Chondrocyte (in vitro differentiated cells): ENCODE results near the gene S100A7A. TPM values are rescaled to one million over a fixed set of nuclear protein-coding genes. Genes with fewer than 3 reads are reported as not detected.
"Not testable (repeated sequence)": the region's sequence is repeated elsewhere in the genome, so short reads cannot be mapped to it uniquely, and the experiment has no call there.

Source experiments
- DNase-seq: peaks from one replicate; pipeline ENCODE4 v3.0.0; 2021; ENCODE audit warnings: mixed read lengths, low spot score
- H3K27ac Mint-ChIP-seq: one replicate; pipeline ENCODE4 v1.8.0; 2021; ENCODE audit warnings: mild to moderate bottlenecking, moderate library complexity, mixed read lengths; ENCODE audit not compliant: unreplicated experiment
- H3K27me3 Mint-ChIP-seq: 2 replicates; pipeline ENCODE4 v1.8.0; 2021; ENCODE audit warnings: low read depth, mixed read lengths
- H3K36me3 Mint-ChIP-seq: 2 replicates; pipeline ENCODE4 v1.8.0; 2021; ENCODE audit warnings: low read depth, mixed read lengths
- H3K4me1 Mint-ChIP-seq: 2 replicates; pipeline ENCODE4 v1.8.0; 2021; ENCODE audit warnings: low read depth, mild to moderate bottlenecking, mixed read lengths
- H3K4me3 Mint-ChIP-seq: one replicate; pipeline ENCODE4 v1.8.0; 2021; ENCODE audit warnings: mild to moderate bottlenecking, moderate library complexity, mixed read lengths; ENCODE audit not compliant: unreplicated experiment
- H3K9me3 Mint-ChIP-seq: 2 replicates; pipeline ENCODE4 v1.8.0; 2021; ENCODE audit warnings: low read depth, mixed read lengths
- total RNA-seq: library from RNA; stranded (reverse); gene quantifications from 3 replicates; pipeline ENCODE4 v1.2.1, GENCODE V29; 2021
- TF ChIP-seq, protein P1 (sequence below): fragments of 200-600 bp; sonication (generic); IDR thresholded peaks from 2 replicates; pipeline ENCODE4 v1.5.0; 2021; ENCODE audit warnings: antibody characterized with exemption, mild to moderate bottlenecking, moderate library complexity

The S100A7A gene
- total RNA-seq, 1 donor from 2014 or later, result not detected

DNA sequence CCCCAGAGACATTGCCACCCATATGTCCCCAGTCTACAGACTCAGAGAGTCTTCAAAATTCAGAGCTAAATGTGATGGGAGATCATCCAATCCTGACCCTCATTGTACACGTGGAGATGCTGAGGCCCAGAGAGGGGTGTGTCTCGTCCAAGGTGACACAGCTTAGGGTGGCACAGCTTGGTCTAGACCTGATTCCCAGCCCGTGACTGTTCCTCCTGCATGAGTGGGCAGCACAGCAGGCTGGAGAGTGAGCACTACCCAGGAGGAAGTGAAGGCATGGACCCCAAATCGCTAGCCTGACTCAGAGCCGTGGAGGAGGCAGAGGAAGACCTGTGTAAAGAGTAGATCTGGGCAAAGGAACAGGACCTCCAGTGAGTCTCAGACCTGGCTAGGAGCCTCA lies 27.8 kb downstream of the S100A7A start:
- TF ChIP-seq, protein P1, sequence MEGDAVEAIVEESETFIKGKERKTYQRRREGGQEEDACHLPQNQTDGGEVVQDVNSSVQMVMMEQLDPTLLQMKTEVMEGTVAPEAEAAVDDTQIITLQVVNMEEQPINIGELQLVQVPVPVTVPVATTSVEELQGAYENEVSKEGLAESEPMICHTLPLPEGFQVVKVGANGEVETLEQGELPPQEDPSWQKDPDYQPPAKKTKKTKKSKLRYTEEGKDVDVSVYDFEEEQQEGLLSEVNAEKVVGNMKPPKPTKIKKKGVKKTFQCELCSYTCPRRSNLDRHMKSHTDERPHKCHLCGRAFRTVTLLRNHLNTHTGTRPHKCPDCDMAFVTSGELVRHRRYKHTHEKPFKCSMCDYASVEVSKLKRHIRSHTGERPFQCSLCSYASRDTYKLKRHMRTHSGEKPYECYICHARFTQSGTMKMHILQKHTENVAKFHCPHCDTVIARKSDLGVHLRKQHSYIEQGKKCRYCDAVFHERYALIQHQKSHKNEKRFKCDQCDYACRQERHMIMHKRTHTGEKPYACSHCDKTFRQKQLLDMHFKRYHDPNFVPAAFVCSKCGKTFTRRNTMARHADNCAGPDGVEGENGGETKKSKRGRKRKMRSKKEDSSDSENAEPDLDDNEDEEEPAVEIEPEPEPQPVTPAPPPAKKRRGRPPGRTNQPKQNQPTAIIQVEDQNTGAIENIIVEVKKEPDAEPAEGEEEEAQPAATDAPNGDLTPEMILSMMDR, result no peak
- no peaks in the 10 kb centered on the region for H3K4me1 Mint-ChIP-seq
- H3K27ac Mint-ChIP-seq, result no peak overlapping the region
- DNase-seq, result no peak
- H3K27me3 Mint-ChIP-seq, result peaks cover 14% of the 10 kb centered on the region
- no peak overlapping the region for H3K4me3 Mint-ChIP-seq
- H3K36me3 Mint-ChIP-seq, result no peaks in the 10 kb centered on the region
- H3K9me3 Mint-ChIP-seq, result peaks cover 2% of the 10 kb centered on the region

- H3K4me1 Mint-ChIP-seq, result no peaks in the 10 kb centered on the region
- H3K9me3 Mint-ChIP-seq, result peaks cover 2% of the 10 kb centered on the region
- DNase-seq, result no peak
- peaks cover 15% of the 10 kb centered on the region for H3K27me3 Mint-ChIP-seq
- H3K4me3 Mint-ChIP-seq, result no peak overlapping the region
- H3K27ac Mint-ChIP-seq, result no peak overlapping the region
- TF ChIP-seq, protein P1, result no peak
- H3K36me3 Mint-ChIP-seq, result no peaks in the 10 kb centered on the region
These were observed 31.3 kb downstream of the S100A7A start for GRCh38 chr1:153447498-153448170.

DNA sequence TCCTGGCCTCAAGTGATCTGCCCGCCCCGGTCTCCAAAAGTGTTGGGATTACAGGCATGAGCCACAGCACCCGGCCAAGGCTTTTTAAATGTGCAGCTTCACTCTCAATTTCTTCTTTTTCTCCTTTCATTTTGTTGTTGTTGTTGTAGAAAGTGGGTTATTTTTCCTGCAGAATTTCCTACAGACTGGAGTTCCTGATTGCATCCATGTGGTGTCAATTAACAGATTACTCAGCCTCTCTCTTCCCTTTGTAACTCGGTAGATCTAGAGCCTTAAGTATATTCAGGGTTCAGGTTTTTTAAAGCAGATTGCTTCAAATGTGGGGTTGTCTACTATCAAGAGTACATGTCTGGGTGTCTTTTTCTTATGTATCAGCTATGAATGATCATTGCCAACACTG lies 32.5 kb downstream of the S100A7A start:
- H3K27ac Mint-ChIP-seq, H3K36me3 Mint-ChIP-seq, H3K9me3 Mint-ChIP-seq, H3K4me3 Mint-ChIP-seq, DNase-seq, H3K4me1 Mint-ChIP-seq: not testable (repeated sequence)
- peaks cover 13% of the 10 kb centered on the region for H3K27me3 Mint-ChIP-seq

DNA sequence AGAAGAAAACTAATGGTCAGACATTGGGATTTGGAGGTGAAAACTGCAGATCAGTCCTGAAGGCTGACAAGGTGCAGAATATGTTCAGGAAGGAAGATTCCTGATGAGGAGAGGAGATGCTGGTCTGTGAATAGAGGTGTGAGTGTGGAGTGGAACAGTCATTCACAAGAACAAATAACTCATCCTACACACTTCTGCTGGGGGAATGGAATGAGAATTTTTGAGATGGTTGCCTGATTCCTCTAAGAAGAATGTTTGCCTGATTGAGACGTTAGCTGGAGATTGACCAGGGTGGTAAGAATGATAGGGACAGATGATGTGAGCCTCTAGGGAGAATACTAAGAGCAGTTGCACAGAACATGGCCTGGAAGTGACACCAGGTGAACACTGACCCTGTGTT lies 40.1 kb downstream of the S100A7A start:
- H3K27ac Mint-ChIP-seq, result no peak overlapping the region
- no peaks in the 10 kb centered on the region for H3K4me1 Mint-ChIP-seq
- no peaks in the 10 kb centered on the region for H3K36me3 Mint-ChIP-seq
- TF ChIP-seq, protein P1, result no peak
- no peak overlapping the region for H3K4me3 Mint-ChIP-seq
- DNase-seq, result no peak
- peaks cover 28% of the 10 kb centered on the region for H3K27me3 Mint-ChIP-seq
- no peaks in the 10 kb centered on the region for H3K9me3 Mint-ChIP-seq

DNA sequence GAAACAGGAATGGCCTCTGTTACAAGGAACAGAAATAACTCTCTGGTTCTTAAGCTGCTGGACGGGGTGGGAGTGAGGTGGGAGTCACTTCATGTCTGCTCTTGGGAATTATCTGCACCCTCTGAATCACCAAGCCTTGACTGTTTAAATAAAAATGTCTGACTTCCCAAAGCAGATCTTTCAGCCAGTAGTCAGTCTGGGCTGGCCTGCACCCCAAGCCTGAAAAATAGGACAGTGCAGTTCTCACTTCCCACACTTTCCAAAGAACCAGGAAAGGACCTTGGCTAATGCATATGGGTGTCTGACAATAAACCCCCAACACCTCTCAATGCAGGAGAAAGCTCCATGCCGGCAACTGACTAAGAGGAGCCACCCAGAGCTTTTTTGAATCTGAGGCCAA lies 43.3 kb downstream of the S100A7A start:
- TF ChIP-seq, protein P1, result no peak

GRCh38 chr1:153460551-153460950 lies 44.2 kb downstream of the S100A7A start, which contains the start of gene S100A7:
Gene S100A7 (minus strand): TSS chr1:153460651. CDS start chr1:153459013, 1,638 bp downstream.
- Mint-ChIP-seq H3K9me3 (peaks cover 4% of the 10 kb centered on the region), H3K27ac (no peak within 1 kb of the TSS), H3K36me3 (no peaks in the 10 kb centered on the region), H3K4me1 (no peaks in the 10 kb centered on the region), H3K27me3 (peaks cover 55% of the 10 kb centered on the region), H3K4me3 (no peak within 1 kb of the TSS)
- TF ChIP-seq, protein P1, result no peak
- no peak for DNase-seq

More for the DNA sequence above, 43.3 kb downstream of the S100A7A start:
- no peak overlapping the region for H3K27ac Mint-ChIP-seq
- peaks cover 54% of the 10 kb centered on the region for H3K27me3 Mint-ChIP-seq
- H3K4me3 Mint-ChIP-seq, result no peak overlapping the region
- no peaks in the 10 kb centered on the region for H3K4me1 Mint-ChIP-seq
- H3K36me3 Mint-ChIP-seq, result no peaks in the 10 kb centered on the region
- DNase-seq, result no peak
- peaks cover 4% of the 10 kb centered on the region for H3K9me3 Mint-ChIP-seq

GRCh38 chr1:153462741-153463140 lies 46.4 kb downstream of the S100A7A start:
- not testable (repeated sequence) for H3K4me1 Mint-ChIP-seq, H3K4me3 Mint-ChIP-seq, H3K9me3 Mint-ChIP-seq, H3K27ac Mint-ChIP-seq, DNase-seq, H3K36me3 Mint-ChIP-seq
- peaks cover 44% of the 10 kb centered on the region for H3K27me3 Mint-ChIP-seq
